ENCODE results near the gene TC2N.
"Not testable (repeated sequence)": the region's sequence is repeated elsewhere in the genome, so short reads cannot be mapped to it uniquely, and the experiment has no call there.

DNA sequence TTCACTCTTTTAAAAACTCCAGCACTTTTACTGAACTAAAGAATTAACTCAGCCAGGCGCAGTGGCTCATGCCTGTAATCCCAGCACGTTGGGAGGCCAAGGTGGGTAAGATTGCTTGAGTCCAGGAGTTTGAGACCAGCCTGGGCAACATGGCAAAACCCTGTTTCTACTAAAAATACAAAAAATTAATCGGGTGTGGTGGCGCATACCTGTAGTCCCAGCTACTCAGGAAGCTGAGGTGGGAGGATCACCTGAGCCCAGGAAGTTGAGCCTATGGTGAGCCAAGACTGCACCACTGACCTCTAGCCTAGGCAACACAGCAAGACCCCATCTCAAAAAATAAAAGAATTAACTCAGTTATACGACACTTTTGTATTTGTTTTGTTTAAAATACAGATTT, 30.4 kb upstream of the TC2N start:
- not testable (repeated sequence) for TF ChIP-seq GLIS3 (CRISPR knock-in tag; IDR thresholded peaks at IDR 0.05); ZNF70 (CRISPR knock-in tag; IDR thresholded peaks at IDR 0.05); ZNF8 (CRISPR knock-in tag; IDR thresholded peaks at IDR 0.05); SNAI2 (CRISPR knock-in tag; IDR thresholded peaks at IDR 0.05); RARB (CRISPR knock-in tag; IDR thresholded peaks at IDR 0.05); TCF4 (CRISPR knock-in tag; IDR thresholded peaks at IDR 0.05; ENCODE audit: borderline replicate concordance); ESRRG (CRISPR knock-in tag; IDR thresholded peaks at IDR 0.05); ZFP30 (CRISPR knock-in tag; IDR thresholded peaks at IDR 0.05); ZC3H10 (CRISPR knock-in tag; IDR thresholded peaks at IDR 0.05); CSDC2 (CRISPR knock-in tag; IDR thresholded peaks at IDR 0.05); TOX (CRISPR knock-in tag; IDR thresholded peaks at IDR 0.05; ENCODE audit: borderline replicate concordance)
- TF ChIP-seq, protein P1, sequence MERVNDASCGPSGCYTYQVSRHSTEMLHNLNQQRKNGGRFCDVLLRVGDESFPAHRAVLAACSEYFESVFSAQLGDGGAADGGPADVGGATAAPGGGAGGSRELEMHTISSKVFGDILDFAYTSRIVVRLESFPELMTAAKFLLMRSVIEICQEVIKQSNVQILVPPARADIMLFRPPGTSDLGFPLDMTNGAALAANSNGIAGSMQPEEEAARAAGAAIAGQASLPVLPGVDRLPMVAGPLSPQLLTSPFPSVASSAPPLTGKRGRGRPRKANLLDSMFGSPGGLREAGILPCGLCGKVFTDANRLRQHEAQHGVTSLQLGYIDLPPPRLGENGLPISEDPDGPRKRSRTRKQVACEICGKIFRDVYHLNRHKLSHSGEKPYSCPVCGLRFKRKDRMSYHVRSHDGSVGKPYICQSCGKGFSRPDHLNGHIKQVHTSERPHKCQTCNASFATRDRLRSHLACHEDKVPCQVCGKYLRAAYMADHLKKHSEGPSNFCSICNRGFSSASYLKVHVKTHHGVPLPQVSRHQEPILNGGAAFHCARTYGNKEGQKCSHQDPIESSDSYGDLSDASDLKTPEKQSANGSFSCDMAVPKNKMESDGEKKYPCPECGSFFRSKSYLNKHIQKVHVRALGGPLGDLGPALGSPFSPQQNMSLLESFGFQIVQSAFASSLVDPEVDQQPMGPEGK (CRISPR knock-in tag; IDR thresholded peaks at IDR 0.05; ENCODE audit: borderline replicate concordance), result not testable (repeated sequence)
- TF ChIP-seq, protein P2, sequence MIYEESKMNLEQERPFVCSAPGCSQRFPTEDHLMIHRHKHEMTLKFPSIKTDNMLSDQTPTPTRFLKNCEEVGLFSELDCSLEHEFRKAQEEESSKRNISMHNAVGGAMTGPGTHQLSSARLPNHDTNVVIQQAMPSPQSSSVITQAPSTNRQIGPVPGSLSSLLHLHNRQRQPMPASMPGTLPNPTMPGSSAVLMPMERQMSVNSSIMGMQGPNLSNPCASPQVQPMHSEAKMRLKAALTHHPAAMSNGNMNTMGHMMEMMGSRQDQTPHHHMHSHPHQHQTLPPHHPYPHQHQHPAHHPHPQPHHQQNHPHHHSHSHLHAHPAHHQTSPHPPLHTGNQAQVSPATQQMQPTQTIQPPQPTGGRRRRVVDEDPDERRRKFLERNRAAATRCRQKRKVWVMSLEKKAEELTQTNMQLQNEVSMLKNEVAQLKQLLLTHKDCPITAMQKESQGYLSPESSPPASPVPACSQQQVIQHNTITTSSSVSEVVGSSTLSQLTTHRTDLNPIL (CRISPR knock-in tag; IDR thresholded peaks at IDR 0.05; ENCODE audit: low read depth), result not testable (repeated sequence)
- TF ChIP-seq, protein P3, sequence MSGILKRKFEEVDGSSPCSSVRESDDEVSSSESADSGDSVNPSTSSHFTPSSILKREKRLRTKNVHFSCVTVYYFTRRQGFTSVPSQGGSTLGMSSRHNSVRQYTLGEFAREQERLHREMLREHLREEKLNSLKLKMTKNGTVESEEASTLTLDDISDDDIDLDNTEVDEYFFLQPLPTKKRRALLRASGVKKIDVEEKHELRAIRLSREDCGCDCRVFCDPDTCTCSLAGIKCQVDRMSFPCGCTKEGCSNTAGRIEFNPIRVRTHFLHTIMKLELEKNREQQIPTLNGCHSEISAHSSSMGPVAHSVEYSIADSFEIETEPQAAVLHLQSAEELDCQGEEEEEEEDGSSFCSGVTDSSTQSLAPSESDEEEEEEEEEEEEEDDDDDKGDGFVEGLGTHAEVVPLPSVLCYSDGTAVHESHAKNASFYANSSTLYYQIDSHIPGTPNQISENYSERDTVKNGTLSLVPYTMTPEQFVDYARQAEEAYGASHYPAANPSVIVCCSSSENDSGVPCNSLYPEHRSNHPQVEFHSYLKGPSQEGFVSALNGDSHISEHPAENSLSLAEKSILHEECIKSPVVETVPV (CRISPR knock-in tag; IDR thresholded peaks at IDR 0.05), result not testable (repeated sequence)

Measured in SK-N-SH treated with all-trans-retinoic acid at 6 μM for 48 hours (cell line).